BE2C (cell line): ENCODE results near the gene REV3L.
"Not testable (repeated sequence)": the region's sequence is repeated elsewhere in the genome, so short reads cannot be mapped to it uniquely, and the experiment has no call there.

Experiments used
- DNase-seq: peaks from one replicate; pipeline ENCODE4 v3.0.0-alpha.2; 2020
- H3K27me3 ChIP-seq: fragments of 250-450 bp; sonication (Bioruptor Pico); 2 replicates; pipeline ENCODE4 v1.5.1; 2020; ENCODE audit warnings: mild to moderate bottlenecking
- H3K36me3 ChIP-seq: fragments of 250-450 bp; sonication (Bioruptor Pico); 2 replicates; pipeline ENCODE4 v1.5.1; 2020; ENCODE audit warnings: mild to moderate bottlenecking
- H3K4me1 ChIP-seq: fragments of 250-450 bp; sonication (Bioruptor Pico); 2 replicates; pipeline ENCODE4 v1.5.1; 2020
- H3K4me3 ChIP-seq: 2 replicates; pipeline ENCODE4 v1.5.1; 2011; ENCODE audit warnings: low read depth, low read length
- H3K9me3 ChIP-seq: fragments of 250-450 bp; sonication (Bioruptor Pico); 2 replicates; pipeline ENCODE4 v1.5.1; 2020
- CTCF ChIP-seq: IDR thresholded peaks from 2 replicates; pipeline ENCODE4 v1.5.1; 2012; ENCODE audit warnings: mild to moderate bottlenecking, low read depth, low read length

REV3L gene

GRCh38 chr6:111307275-111307858 is 175.7 kb downstream of the REV3L start:
- DNase-seq = no peak
- Histone ChIP-seq H3K36me3 (peaks cover 54% of the 10 kb centered on the region), H3K27me3 (no peaks in the 10 kb centered on the region), H3K4me3 (no peak overlapping the region), H3K4me1 (no peaks in the 10 kb centered on the region), H3K9me3 (no peaks in the 10 kb centered on the region)
- TF ChIP-seq CTCF = no peak

GRCh38 chr6:111306104-111306888 is 176.7 kb downstream of the REV3L start:
- no peak for TF ChIP-seq CTCF
- no peaks in the 10 kb centered on the region for H3K9me3 ChIP-seq
- H3K36me3 ChIP-seq = peaks cover 59% of the 10 kb centered on the region
- H3K27me3 ChIP-seq = no peaks in the 10 kb centered on the region
- H3K4me3 ChIP-seq = no peak overlapping the region
- H3K4me1 ChIP-seq = no peaks in the 10 kb centered on the region
- no peak for DNase-seq

- peaks cover 4% of the 10 kb centered on the region; the same call in 1 of the 2 replicates for H3K4me1 ChIP-seq
- H3K36me3 ChIP-seq = peaks cover 32% of the 10 kb centered on the region
- H3K27me3 ChIP-seq = no peaks in the 10 kb centered on the region
- DNase-seq = no peak
- no peak for TF ChIP-seq CTCF
- H3K9me3 ChIP-seq = no peaks in the 10 kb centered on the region
- no peak overlapping the region for H3K4me3 ChIP-seq
These were observed 181.1 kb downstream of the REV3L start for GRCh38 chr6:111301946-111302345.

GRCh38 chr6:111300938-111301800 is 181.8 kb downstream of the REV3L start:
- H3K4me1 ChIP-seq, H3K9me3 ChIP-seq, H3K27me3 ChIP-seq, DNase-seq, H3K4me3 ChIP-seq: not testable (repeated sequence)
- peaks cover 28% of the 10 kb centered on the region for H3K36me3 ChIP-seq

GRCh38 chr6:111297776-111298175 is 185.2 kb downstream of the REV3L start:
- no peak for TF ChIP-seq CTCF
- no peaks in the 10 kb centered on the region for H3K9me3 ChIP-seq
- peaks cover 23% of the 10 kb centered on the region for H3K36me3 ChIP-seq
- no peak for DNase-seq
- no peak overlapping the region for H3K4me3 ChIP-seq
- H3K4me1 ChIP-seq = peaks cover 4% of the 10 kb centered on the region; the same call in 1 of the 2 replicates
- H3K27me3 ChIP-seq = no peaks in the 10 kb centered on the region

GRCh38 chr6:111294374-111294967 is 188.5 kb downstream of the REV3L start:
- no peaks in the 10 kb centered on the region for H3K9me3 ChIP-seq
- no peak for TF ChIP-seq CTCF
- no peak overlapping the region for H3K4me3 ChIP-seq
- H3K4me1 ChIP-seq = peaks cover 19% of the 10 kb centered on the region
- DNase-seq = no peak
- H3K27me3 ChIP-seq = no peaks in the 10 kb centered on the region
- peaks cover 9% of the 10 kb centered on the region for H3K36me3 ChIP-seq
